ENCODE data around the gene ARHGAP12.

GRCh38 chr10:31942435-31942834, 13.8 kb upstream of the ARHGAP12 start:
- TF ChIP-seq EZH2 (IDR thresholded peaks at IDR 0.05) (no peak), EZH2phosphoT487 (IDR thresholded peaks at IDR 0.05) (no peak)

Data from neural progenitor cell (in vitro differentiated cells).